Esophagus muscularis mucosa (tissue), 4 donors: ENCODE results near the gene SHD.

Experiments used
- EP300 ChIP-seq: sonication (generic); formaldehyde crosslinking; IDR thresholded peaks from one replicate; pipeline ENCODE4 v1.6.1; 2017; ENCODE audit warnings: antibody characterized with exemption
- POLR2A ChIP-seq: fragments of 450-650 bp; IDR thresholded peaks from one replicate; pipeline ENCODE4 v1.6.1; 2017; ENCODE audit warnings: antibody characterized with exemption, moderate library complexity, mild to moderate bottlenecking, low read depth
- TF ChIP-seq, protein P1 (sequence below), 3 experiments: fragments of 200-600 bp in 2 of 3; fragments of 450-650 bp in 1 of 3; sonication (generic) in 2 of 3; IDR thresholded peaks; one replicate each; pipeline ENCODE4 v1.5.1; 2017 to 2019; ENCODE audit warnings: antibody characterized with exemption in 3 of 3, mild to moderate bottlenecking in 2 of 3, moderate library complexity in 1 of 3

DNA sequence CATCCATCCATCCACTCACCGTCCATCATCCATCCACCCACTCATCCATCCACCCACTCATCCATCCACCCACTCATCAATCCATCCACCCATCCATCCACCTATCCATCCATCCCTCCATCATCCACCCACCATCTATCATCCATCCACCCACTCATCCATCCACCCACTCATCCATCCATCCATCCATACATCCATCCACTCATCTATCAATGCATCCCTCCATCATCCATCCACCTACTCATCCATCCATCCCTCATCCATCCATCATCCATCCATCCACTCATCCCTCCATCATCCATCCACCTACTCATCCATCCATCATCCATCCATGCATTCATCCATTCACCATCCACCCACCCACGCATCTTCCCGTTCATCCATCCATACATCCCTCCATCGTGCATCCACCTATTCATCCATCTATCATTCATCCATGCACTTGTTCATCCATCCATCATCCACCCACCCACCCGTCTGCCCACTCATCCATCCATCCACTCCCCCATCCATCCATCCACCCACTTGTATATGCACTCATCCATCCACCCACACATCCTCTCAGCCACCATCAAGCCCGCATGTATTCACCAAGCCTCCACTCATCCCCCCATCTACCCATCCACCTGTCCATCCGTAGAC, 56.0 kb downstream of the SHD start:
- no peak for TF ChIP-seq EP300
- TF ChIP-seq, protein P1, sequence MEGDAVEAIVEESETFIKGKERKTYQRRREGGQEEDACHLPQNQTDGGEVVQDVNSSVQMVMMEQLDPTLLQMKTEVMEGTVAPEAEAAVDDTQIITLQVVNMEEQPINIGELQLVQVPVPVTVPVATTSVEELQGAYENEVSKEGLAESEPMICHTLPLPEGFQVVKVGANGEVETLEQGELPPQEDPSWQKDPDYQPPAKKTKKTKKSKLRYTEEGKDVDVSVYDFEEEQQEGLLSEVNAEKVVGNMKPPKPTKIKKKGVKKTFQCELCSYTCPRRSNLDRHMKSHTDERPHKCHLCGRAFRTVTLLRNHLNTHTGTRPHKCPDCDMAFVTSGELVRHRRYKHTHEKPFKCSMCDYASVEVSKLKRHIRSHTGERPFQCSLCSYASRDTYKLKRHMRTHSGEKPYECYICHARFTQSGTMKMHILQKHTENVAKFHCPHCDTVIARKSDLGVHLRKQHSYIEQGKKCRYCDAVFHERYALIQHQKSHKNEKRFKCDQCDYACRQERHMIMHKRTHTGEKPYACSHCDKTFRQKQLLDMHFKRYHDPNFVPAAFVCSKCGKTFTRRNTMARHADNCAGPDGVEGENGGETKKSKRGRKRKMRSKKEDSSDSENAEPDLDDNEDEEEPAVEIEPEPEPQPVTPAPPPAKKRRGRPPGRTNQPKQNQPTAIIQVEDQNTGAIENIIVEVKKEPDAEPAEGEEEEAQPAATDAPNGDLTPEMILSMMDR (IDR thresholded peaks at IDR 0.05): no peak
- no peak for TF ChIP-seq POLR2A
